Vagina (tissue), 2 donors: ENCODE results near the gene ENPEP.

ENCODE experiments used
- CTCF ChIP-seq, 3 experiments: fragments of 450-650 bp in 2 of 3; fragments of 200-600 bp in 1 of 3; sonication (generic) in 1 of 3; IDR thresholded peaks; one replicate each; pipeline ENCODE4 v1.5.1; 2017 to 2019; ENCODE audit warnings: antibody characterized with exemption in 3 of 3, mild to moderate bottlenecking in 2 of 3, moderate library complexity in 2 of 3
- POLR2A ChIP-seq, 2 donors: fragments of 450-650 bp; IDR thresholded peaks; one replicate each; pipeline ENCODE4 v1.6.1; 2017; ENCODE audit warnings: antibody characterized with exemption in 2 of 2, mild to moderate bottlenecking in 2 of 2, moderate library complexity in 2 of 2
- POLR2AphosphoS5 ChIP-seq, 2 donors: sonication (generic); formaldehyde crosslinking; IDR thresholded peaks; one replicate each; pipeline ENCODE4 v1.9.0; 2017; ENCODE audit warnings: antibody characterized with exemption in 2 of 2, mild to moderate bottlenecking in 2 of 2, low read depth in 1 of 2; ENCODE audit not compliant: insufficient read depth in 1 of 2

- TF ChIP-seq POLR2A (IDR thresholded peaks at IDR 0.05) (no peak), POLR2AphosphoS5 (IDR thresholded peaks at IDR 0.05; ENCODE audit: insufficient read depth in 1 of 2, low read depth in 1 of 2) (no peak), CTCF (IDR thresholded peaks at IDR 0.05) (no peak)
Observed at GRCh38 chr4:110602061-110602460, 126.1 kb downstream of the ENPEP start.
